ENCODE data around the gene NOC2L.

- TF ChIP-seq CTCF (IDR thresholded peaks at IDR 0.05) (no peak), EP300 (IDR thresholded peaks at IDR 0.05) (no peak)
These were observed 57.8 kb downstream of the NOC2L start for GRCh38 chr1:901108-901859.
